OCI-LY1 (cell line): Measurements from ENCODE around the gene ZNF451.

ENCODE experiments used
- H2AFZ ChIP-seq: fragments of 200-600 bp; sonication (generic), shearing (Covaris generic); 2 replicates; pipeline ENCODE4 v1.6.0; 2014; ENCODE audit warnings: antibody characterized with exemption, mild to moderate bottlenecking, low read length
- H3F3A ChIP-seq: fragments of 200-600 bp; sonication (generic), shearing (Covaris generic); 2 replicates; pipeline ENCODE4 v1.6.0; 2014; ENCODE audit warnings: mild to moderate bottlenecking, antibody characterized with exemption, low read length, moderate library complexity; ENCODE audit not compliant: insufficient read depth
- H3K27ac ChIP-seq: fragments of 200-600 bp; sonication (generic); 2 replicates; pipeline ENCODE4 v1.5.1; 2014; ENCODE audit warnings: low read length, mixed run types, mild to moderate bottlenecking, low read depth; ENCODE audit not compliant: poor library complexity, severe bottlenecking
- H3K27me3 ChIP-seq: fragments of 200-600 bp; sonication (generic); 2 replicates; pipeline ENCODE4 v1.6.0; 2014; ENCODE audit warnings: antibody characterized with exemption, mild to moderate bottlenecking, low read length, moderate library complexity; ENCODE audit not compliant: insufficient read depth
- H3K36me3 ChIP-seq: fragments of 200-600 bp; sonication (generic); 2 replicates; pipeline ENCODE4 v1.6.1; 2014; ENCODE audit warnings: mild to moderate bottlenecking, antibody characterized with exemption, low read length, moderate library complexity, mixed read lengths; ENCODE audit not compliant: insufficient read depth
- H3K4me1 ChIP-seq: fragments of 200-600 bp; sonication (generic); 2 replicates; pipeline ENCODE4 v1.5.1; 2014; ENCODE audit warnings: mild to moderate bottlenecking, low read length, moderate library complexity; ENCODE audit not compliant: insufficient read depth, severe bottlenecking
- H3K4me2 ChIP-seq: fragments of 200-600 bp; sonication (generic), shearing (Covaris generic); 2 replicates; pipeline ENCODE4 v1.6.1; 2014; ENCODE audit warnings: low read length
- H3K4me3 ChIP-seq: fragments of 200-600 bp; sonication (generic); 2 replicates; pipeline ENCODE4 v1.5.1; 2014; ENCODE audit warnings: low read length, low read depth, mild to moderate bottlenecking, mixed read lengths; ENCODE audit not compliant: poor library complexity, severe bottlenecking
- H3K79me2 ChIP-seq: fragments of 200-600 bp; shearing (Covaris generic); 2 replicates; pipeline ENCODE4 v1.6.1; 2016; ENCODE audit warnings: mixed run types, low read length, mixed read lengths; ENCODE audit not compliant: insufficient read depth
- H3K9ac ChIP-seq: fragments of 200-600 bp; sonication (generic), shearing (Covaris generic); 2 replicates; pipeline ENCODE4 v1.6.1; 2014; ENCODE audit warnings: mild to moderate bottlenecking, low read length, mixed read lengths
- H3K9me2 ChIP-seq: fragments of 200-600 bp; sonication (generic), shearing (Covaris generic); 2 replicates; pipeline ENCODE4 v1.6.1; 2014; ENCODE audit warnings: low read depth, mild to moderate bottlenecking, low read length, mixed read lengths
- H3K9me3 ChIP-seq: fragments of 200-600 bp; shearing (Covaris generic); 2 replicates; pipeline ENCODE4 v1.6.1; 2014; ENCODE audit warnings: low read length, mixed read lengths
- H4K20me1 ChIP-seq: fragments of 200-600 bp; sonication (generic), shearing (Covaris generic); 2 replicates; pipeline ENCODE4 v1.6.0; 2016; ENCODE audit warnings: mild to moderate bottlenecking, low read length; ENCODE audit not compliant: insufficient read depth
- CTCF ChIP-seq: fragments of 200-600 bp; sonication (generic), shearing (Covaris generic); IDR thresholded peaks from 2 replicates; pipeline ENCODE4 v1.5.1; 2017; ENCODE audit warnings: mild to moderate bottlenecking, antibody characterized with exemption, low read length, moderate library complexity, mixed read lengths
- EZH2 ChIP-seq: fragments of 200-600 bp; sonication (generic), shearing (Covaris generic); IDR thresholded peaks from 2 replicates; pipeline ENCODE4 v1.8.0; 2017; ENCODE audit warnings: borderline replicate concordance, mixed run types, mild to moderate bottlenecking, antibody characterized with exemption, low read length, moderate library complexity, mixed read lengths

ZNF451 gene

GRCh38 chr6:57069920-57070331 is 20.1 kb upstream of the ZNF451 start:
- Histone ChIP-seq H3K27ac (no peak overlapping the region), H2AFZ (no peak overlapping the region), H3K4me2 (no peak overlapping the region), H3K9ac (no peak overlapping the region), H3K4me1 (no peaks in the 10 kb centered on the region), H3K9me2 (no peaks in the 10 kb centered on the region), H4K20me1 (no peaks in the 10 kb centered on the region), H3K36me3 (no peaks in the 10 kb centered on the region), H3K27me3 (no peaks in the 10 kb centered on the region), H3K79me2 (no peaks in the 10 kb centered on the region), H3K9me3 (no peaks in the 10 kb centered on the region), H3K4me3 (no peak overlapping the region), H3F3A (no peaks in the 10 kb centered on the region)
- TF ChIP-seq EZH2 (no peak), CTCF (no peak)

GRCh38 chr6:57072108-57072507 is 17.9 kb upstream of the ZNF451 start:
- Histone ChIP-seq H3K9me3 (no peaks in the 10 kb centered on the region), H3K27ac (no peak overlapping the region), H3K4me1 (no peaks in the 10 kb centered on the region), H4K20me1 (no peaks in the 10 kb centered on the region), H3K27me3 (no peaks in the 10 kb centered on the region), H3K4me2 (no peak overlapping the region), H2AFZ (no peak overlapping the region), H3K36me3 (no peaks in the 10 kb centered on the region), H3K9ac (no peak overlapping the region), H3K9me2 (no peaks in the 10 kb centered on the region), H3K79me2 (no peaks in the 10 kb centered on the region), H3K4me3 (no peak overlapping the region), H3F3A (no peaks in the 10 kb centered on the region)
- TF ChIP-seq EZH2 (no peak), CTCF (no peak)

- Histone ChIP-seq H3K36me3 (no peaks in the 10 kb centered on the region), H3K4me3 (no peak overlapping the region), H2AFZ (no peak overlapping the region), H3K27me3 (no peaks in the 10 kb centered on the region), H3K79me2 (no peaks in the 10 kb centered on the region), H4K20me1 (no peaks in the 10 kb centered on the region), H3K4me1 (no peaks in the 10 kb centered on the region), H3K9me3 (no peaks in the 10 kb centered on the region), H3K9me2 (no peaks in the 10 kb centered on the region), H3K27ac (no peak overlapping the region), H3F3A (no peaks in the 10 kb centered on the region), H3K4me2 (no peak overlapping the region), H3K9ac (no peak overlapping the region)
- TF ChIP-seq CTCF (no peak), EZH2 (no peak)
Observed at GRCh38 chr6:57074383-57074782, 15.6 kb upstream of the ZNF451 start.
